Neural crest cell (in vitro differentiated cells): ENCODE results near the gene CYP4F11. TPM values are rescaled to one million over a fixed set of nuclear protein-coding genes. Genes with fewer than 3 reads are reported as not detected.
"Not testable (repeated sequence)": the region's sequence is repeated elsewhere in the genome, so short reads cannot be mapped to it uniquely, and the experiment has no call there.

Source experiments
- DNase-seq: peaks from one replicate; pipeline ENCODE4 v3.0.0; 2021; ENCODE audit warnings: low read depth, mixed read lengths, low spot score
- H3K27ac Mint-ChIP-seq: one replicate; pipeline ENCODE4 v1.8.0; 2021; ENCODE audit warnings: mild to moderate bottlenecking, mixed read lengths; ENCODE audit not compliant: unreplicated experiment
- H3K27me3 Mint-ChIP-seq: 2 replicates; pipeline ENCODE4 v1.8.0; 2021; ENCODE audit warnings: low read depth, mild to moderate bottlenecking, mixed read lengths
- H3K36me3 Mint-ChIP-seq: 2 replicates; pipeline ENCODE4 v1.8.0; 2021; ENCODE audit warnings: low read depth, mild to moderate bottlenecking, mixed read lengths
- H3K4me1 Mint-ChIP-seq: 2 replicates; pipeline ENCODE4 v1.8.0; 2021; ENCODE audit warnings: mixed read lengths
- H3K4me3 Mint-ChIP-seq: one replicate; pipeline ENCODE4 v1.8.0; 2021; ENCODE audit warnings: mild to moderate bottlenecking, mixed read lengths
- H3K9me3 Mint-ChIP-seq: 2 replicates; pipeline ENCODE4 v1.8.0; 2021; ENCODE audit warnings: mixed read lengths
- long read RNA-seq: library from polyadenylated mRNA; unstranded; transcript quantifications from one replicate; pipeline ENCODE4 v2.0.0, GENCODE V29; 2020
- total RNA-seq: library from RNA; stranded (reverse); gene quantifications from 2 replicates; pipeline ENCODE4 v1.2.1, GENCODE V29; 2021
- TF ChIP-seq, protein P1 (sequence below): fragments of 200-600 bp; sonication (generic); conservative IDR thresholded peaks from 2 replicates; pipeline ENCODE4 v1.5.0; 2021; ENCODE audit warnings: antibody characterized with exemption, mild to moderate bottlenecking

The CYP4F11 gene, protein sequence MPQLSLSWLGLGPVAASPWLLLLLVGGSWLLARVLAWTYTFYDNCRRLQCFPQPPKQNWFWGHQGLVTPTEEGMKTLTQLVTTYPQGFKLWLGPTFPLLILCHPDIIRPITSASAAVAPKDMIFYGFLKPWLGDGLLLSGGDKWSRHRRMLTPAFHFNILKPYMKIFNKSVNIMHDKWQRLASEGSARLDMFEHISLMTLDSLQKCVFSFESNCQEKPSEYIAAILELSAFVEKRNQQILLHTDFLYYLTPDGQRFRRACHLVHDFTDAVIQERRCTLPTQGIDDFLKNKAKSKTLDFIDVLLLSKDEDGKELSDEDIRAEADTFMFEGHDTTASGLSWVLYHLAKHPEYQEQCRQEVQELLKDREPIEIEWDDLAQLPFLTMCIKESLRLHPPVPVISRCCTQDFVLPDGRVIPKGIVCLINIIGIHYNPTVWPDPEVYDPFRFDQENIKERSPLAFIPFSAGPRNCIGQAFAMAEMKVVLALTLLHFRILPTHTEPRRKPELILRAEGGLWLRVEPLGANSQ
- not detected in 2 replicates for total RNA-seq
- long read RNA-seq = 0 reads

DNA sequence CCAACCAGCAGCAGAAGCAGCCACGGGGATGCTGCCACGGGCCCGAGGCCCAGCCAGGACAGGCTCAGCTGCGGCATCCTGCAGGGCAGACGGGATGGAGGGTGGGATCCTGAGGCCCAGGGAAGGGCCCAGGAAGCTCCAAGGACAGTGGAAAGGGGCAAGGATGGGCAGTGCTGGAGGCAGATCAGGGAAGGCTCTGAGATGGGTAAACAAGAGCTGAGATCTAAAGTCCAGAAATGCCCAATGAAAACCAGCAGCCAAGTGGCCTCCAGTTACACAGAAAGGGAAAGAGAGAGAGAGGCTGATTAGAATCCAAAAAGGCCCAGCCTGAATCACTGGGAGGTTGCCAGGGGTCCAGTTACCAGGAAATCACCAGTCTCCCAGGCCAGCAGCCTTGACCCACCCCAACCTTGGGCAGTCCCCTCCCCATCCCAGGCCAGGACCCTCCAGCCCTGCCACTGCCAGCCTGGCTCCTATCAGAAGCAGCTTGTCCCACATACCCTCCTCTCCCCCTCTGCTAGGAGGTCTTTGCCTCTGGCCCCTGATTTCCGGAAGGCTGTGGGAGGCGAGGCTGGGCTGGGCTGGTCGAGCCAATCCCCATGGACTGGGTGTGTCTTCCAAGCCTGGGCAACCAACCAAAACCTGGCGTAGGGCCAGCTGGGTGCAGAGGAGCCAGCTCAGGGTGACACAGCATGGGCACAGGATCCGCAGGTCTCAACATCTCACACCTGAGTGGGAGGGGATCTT is at the start of gene CYP4F11:
CYP4F11 (minus strand) TSS at position 198 of the 747 bp plus-strand sequence; CDS start at position 77, 121 bp downstream.
- Mint-ChIP-seq H3K36me3 (peaks cover 7% of the 10 kb centered on the region), H3K27ac (no peak within 1 kb of the TSS), H3K9me3 (peaks cover 11% of the 10 kb centered on the region), H3K27me3 (no peaks in the 10 kb centered on the region), H3K4me3 (no peak within 1 kb of the TSS), H3K4me1 (no peaks in the 10 kb centered on the region)
- TF ChIP-seq, protein P1, sequence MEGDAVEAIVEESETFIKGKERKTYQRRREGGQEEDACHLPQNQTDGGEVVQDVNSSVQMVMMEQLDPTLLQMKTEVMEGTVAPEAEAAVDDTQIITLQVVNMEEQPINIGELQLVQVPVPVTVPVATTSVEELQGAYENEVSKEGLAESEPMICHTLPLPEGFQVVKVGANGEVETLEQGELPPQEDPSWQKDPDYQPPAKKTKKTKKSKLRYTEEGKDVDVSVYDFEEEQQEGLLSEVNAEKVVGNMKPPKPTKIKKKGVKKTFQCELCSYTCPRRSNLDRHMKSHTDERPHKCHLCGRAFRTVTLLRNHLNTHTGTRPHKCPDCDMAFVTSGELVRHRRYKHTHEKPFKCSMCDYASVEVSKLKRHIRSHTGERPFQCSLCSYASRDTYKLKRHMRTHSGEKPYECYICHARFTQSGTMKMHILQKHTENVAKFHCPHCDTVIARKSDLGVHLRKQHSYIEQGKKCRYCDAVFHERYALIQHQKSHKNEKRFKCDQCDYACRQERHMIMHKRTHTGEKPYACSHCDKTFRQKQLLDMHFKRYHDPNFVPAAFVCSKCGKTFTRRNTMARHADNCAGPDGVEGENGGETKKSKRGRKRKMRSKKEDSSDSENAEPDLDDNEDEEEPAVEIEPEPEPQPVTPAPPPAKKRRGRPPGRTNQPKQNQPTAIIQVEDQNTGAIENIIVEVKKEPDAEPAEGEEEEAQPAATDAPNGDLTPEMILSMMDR = no peak
- no peak for DNase-seq

DNA sequence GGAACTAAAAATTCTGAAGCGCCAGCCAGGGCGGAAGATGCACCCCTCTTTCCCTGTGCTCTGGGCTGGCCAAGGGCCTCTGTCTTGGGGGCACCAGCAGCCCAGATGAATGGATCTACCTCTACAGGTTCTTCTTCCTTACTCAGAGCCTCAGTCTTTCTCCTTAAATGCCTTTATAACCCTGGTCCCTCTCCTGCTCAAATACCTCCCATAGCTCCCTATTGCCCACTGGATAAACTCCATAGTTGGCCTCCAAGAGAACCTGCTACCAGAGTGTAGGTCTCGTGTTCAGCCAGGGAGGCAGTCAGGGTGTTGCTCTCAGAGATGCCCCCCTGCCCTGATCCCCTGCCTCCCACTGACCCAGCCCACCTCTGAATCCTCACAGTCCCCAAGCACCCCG is 45.0 kb upstream of the CYP4F11 start:
- no peak overlapping the region for H3K27ac Mint-ChIP-seq

DNA sequence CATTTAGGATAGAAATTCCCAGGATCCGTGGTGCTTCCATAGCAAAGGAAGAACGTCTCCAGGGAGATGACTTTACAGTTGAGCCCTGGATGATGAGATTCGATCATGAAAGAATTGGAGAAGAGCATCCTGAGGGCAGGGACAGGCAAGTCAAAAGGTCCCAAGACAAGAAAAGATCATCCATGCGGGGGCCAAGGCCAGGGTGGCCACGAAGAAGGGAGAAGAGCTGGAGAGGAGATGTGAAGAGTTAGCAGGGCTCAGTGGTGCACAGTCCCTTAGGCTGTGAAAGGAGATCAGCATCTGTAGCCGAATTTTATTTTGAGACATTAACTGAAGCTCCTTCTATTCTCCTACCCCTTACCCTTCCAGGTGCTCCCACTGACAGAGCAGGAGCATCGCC is 43.4 kb upstream of the CYP4F11 start:
- no peaks in the 10 kb centered on the region for H3K27me3 Mint-ChIP-seq
- DNase-seq = no peak
- H3K9me3 Mint-ChIP-seq = peaks cover 7% of the 10 kb centered on the region
- H3K4me1 Mint-ChIP-seq = no peaks in the 10 kb centered on the region
- H3K27ac Mint-ChIP-seq = no peak overlapping the region
- H3K36me3 Mint-ChIP-seq = no peaks in the 10 kb centered on the region
- no peak overlapping the region for H3K4me3 Mint-ChIP-seq
- TF ChIP-seq, protein P1 = no peak

More for the DNA sequence above, 45.0 kb upstream of the CYP4F11 start:
- Mint-ChIP-seq H3K27me3 (no peaks in the 10 kb centered on the region), H3K4me3 (no peak overlapping the region), H3K9me3 (peaks cover 11% of the 10 kb centered on the region), H3K36me3 (no peaks in the 10 kb centered on the region), H3K4me1 (no peaks in the 10 kb centered on the region)
- DNase-seq = no peak
- TF ChIP-seq, protein P1 = no peak

DNA sequence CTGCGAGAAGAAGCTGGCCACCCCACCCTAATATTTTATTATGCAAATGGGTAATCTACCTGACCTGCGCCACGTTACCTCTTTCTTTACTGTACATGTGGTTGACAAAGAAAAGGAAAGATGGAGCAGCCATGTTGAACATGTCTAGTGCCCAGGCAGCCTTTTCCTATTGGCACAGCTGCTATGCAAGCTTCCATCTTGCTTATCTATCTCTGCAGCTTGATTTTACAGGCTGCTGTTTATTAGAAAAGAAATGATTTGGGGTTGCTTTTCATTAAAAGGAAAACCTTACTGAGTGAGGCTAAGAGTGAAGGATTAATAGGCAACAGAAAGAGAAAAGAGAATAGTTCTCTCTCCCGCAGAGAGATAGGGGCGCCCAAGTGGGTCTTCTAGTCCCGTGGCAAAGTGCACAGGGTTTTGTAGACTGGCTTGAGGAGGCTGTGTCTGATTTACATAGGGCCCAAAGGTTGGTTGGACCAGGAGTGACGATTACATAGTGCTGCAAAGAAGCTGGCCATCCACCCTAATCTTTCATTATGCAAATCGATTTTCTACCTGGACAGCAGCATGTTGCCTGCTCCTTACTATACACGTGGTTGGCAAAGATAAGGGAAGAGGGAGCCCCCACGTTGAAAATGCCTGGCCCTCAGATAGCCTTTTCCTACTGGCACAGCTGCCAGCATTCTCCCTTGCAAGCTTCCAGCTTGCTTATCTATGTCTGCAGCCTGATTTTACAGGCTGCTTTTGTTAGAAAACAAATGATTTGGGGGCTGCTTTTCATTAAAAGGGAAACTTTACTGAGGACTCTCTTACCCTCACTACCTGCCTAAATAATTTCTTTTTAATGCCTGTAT is 42.7 kb upstream of the CYP4F11 start:
- no peaks in the 10 kb centered on the region for H3K4me1 Mint-ChIP-seq
- no peaks in the 10 kb centered on the region for H3K36me3 Mint-ChIP-seq
- peaks cover 10% of the 10 kb centered on the region for H3K9me3 Mint-ChIP-seq
- H3K27me3 Mint-ChIP-seq = no peaks in the 10 kb centered on the region
- DNase-seq = no peak
- H3K4me3 Mint-ChIP-seq = no peak overlapping the region
- TF ChIP-seq, protein P1 = no peak
- no peak overlapping the region for H3K27ac Mint-ChIP-seq

DNA sequence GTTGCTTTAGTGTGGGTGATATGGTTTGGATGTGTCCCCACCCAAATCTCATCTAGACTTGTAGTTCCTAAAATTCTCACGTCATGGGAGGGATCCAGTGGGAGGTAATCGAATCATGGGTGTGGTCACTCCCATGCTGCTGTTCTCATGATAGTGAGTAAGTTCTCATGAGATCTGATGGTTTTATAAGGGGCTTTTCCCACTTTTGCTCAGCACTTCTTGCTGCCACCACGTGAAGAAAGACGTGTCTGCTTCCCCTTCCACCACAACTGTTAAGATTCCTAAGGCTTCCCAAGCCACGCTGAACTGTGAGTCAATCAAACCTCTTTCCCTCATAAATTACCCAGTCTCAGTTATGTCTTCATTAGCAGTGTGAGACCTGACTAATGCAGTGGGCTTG is 40.5 kb upstream of the CYP4F11 start:
- TF ChIP-seq, protein P1 = no peak
- peaks cover 10% of the 10 kb centered on the region for H3K9me3 Mint-ChIP-seq
- H3K36me3 Mint-ChIP-seq = no peaks in the 10 kb centered on the region
- H3K4me1 Mint-ChIP-seq = no peaks in the 10 kb centered on the region
- no peak for DNase-seq
- H3K4me3 Mint-ChIP-seq = no peak overlapping the region
- no peaks in the 10 kb centered on the region for H3K27me3 Mint-ChIP-seq
- H3K27ac Mint-ChIP-seq = no peak overlapping the region

DNA sequence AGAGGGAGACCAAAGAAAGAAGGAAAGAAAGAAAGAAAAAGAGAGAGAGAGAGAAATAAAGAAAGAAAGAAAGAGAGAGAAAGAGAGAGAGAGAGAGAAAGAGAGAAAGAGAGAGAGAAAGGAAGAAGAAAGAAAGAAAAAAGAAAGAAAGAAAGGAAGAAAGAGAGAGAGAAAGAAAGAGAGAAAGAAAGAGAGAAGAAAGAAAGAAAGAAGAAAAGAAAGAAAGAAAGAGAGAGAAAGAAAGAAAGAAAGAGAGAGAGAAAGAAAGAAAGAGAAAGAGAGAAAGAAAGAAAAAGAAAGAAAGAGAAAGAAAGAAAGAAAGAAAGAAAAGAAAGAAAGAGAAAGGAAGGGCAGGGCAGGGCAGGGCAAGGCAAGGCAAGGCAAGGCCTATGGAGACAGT is 37.7 kb upstream of the CYP4F11 start:
- not testable (repeated sequence) for H3K9me3 Mint-ChIP-seq, H3K27me3 Mint-ChIP-seq

More for the DNA sequence above, 37.7 kb upstream of the CYP4F11 start:
- not testable (repeated sequence) for H3K4me1 Mint-ChIP-seq, H3K36me3 Mint-ChIP-seq, DNase-seq, H3K27ac Mint-ChIP-seq, H3K4me3 Mint-ChIP-seq
